ENCODE data around the gene BMAL1.

- TF ChIP-seq TCF12 (IDR thresholded peaks at IDR 0.05; ENCODE audit: low read depth) (no peak), EGR1 (IDR thresholded peaks at IDR 0.05) (no peak)
Observed at GRCh38 chr11:13310443-13310842, 32.9 kb downstream of the BMAL1 start.
